GM18502 (cell line): ENCODE measurements around the gene PRKACA.

Experiments
- ATAC-seq: cut with Tn5 transposase; IDR thresholded peaks from one replicate; pipeline ENCODE4 v1.9.1; 2021; ENCODE audit warnings: mild to moderate bottlenecking; ENCODE audit not compliant: unreplicated experiment, poor library complexity

Gene PRKACA

DNA sequence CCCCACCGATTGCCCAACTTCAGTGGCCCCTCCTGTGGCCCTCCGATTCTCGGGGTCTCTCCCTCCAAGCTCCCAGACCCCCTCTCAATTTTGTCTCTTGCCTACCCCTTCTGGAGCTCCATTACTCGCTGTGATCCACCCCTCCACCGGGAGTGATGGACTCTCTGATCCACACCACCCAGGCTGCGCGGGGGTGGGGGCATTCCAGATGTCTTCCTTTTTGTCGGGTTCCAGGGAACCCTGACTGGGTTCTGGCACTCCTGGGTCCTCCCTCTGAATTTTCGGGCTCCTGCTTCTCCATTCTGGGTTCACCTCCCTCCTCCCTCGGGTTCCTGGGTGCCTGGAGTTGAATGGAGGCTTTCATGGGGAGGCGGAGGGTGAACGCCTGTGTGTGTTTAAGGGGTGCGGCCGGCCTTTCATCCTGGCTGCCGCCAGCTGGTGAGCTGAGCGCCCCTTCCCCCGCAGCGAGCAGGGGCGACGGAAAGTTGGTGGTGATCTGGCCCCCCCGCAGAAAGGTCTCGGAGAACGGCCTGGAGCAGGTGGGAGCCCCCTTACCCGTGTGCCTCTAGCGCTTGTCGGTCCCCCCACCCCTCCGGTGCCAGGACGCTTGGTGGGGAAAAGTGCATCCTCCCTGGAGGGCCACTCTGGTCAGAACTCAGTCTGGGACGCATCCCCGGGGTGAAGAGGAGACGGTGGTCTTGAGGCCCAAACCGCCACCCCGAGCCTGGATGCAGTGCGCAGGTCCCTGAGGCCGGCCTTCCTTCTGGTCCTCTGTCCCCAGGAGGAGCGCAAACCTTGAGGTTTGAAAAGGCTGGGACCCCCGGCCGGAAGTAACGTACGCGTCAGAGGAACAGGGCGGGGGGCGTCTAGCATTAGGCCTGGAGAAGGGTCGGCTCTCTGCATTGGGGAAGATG, 43.4 kb downstream of the PRKACA start:
- ATAC-seq, result no peak

DNA sequence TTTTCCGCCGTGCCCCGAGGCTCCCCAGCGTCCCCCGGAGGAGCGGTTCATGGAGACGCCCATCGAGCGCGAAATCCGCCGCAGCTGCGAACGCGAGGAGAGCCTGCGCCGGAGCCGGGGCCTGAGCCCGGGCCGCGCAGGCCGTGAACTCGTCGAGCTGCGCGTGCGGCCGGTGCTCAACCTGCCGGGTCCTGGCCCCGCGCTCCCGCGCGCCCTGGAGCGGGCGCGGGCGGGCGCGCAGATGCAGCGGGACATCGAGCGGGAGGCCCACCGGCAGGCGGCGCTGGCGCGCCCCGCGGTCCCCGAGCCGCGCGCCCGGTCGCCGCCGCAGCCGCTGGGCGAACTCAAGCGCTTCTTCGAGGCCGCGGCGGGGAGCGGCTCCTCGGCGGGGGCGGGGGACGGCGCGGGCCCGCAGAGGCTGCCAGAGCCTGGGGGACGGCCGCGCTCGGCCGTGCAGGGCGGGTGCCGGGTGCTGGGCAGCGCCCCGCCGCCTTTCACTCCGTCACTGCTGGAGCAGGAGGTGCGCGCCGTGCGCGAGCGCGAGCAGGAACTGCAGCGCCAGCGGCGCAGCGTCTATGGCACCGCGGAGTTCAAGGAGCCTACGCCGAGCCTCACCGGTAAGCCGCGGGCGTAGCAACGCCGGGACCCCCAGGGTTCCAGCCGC, 44.2 kb downstream of the PRKACA start:
- peak; percentile 55 for ATAC-seq

DNA sequence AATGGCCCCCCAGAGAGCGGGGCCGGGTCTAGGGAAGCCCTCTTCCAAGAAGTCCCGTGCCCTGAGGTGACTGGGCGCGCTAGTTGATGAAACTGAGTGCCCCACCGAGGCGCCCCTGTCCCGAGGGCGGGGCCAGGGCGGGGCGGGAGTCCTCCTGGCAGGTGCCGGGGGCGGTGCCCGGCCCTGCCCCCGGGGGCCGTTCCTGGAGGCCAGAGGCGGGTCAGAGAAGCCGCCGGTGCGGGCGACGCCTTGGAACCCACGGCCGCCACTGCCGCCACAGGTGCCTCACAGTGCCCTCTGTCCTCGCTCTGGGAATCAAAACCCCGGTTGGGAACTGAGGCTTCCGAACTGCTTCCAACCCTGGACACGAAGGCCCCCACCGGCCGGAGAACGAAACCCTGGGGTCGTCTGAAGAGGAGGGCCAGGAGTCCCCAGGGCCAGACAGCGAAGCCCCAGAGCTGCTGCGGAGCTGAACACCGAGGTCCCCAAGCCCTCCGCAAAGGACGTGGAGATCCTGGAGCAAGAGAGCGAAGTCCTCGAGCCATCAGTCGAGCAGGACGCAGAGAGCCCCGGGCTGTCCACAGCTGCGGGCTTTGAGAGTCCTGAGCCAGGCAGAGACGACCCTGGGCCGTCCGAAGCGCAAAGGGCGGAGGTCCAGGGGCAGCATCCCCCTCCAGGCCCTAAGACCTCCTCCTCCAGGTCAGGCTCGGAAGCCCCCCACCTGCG, 44.9 kb downstream of the PRKACA start, which contains the start of gene MISP3:
Gene MISP3, plus strand, starts transcription at position 252 of the 726 bp plus-strand sequence. CDS start 524 bp downstream, outside the sequence.
- ATAC-seq, result no peak

DNA sequence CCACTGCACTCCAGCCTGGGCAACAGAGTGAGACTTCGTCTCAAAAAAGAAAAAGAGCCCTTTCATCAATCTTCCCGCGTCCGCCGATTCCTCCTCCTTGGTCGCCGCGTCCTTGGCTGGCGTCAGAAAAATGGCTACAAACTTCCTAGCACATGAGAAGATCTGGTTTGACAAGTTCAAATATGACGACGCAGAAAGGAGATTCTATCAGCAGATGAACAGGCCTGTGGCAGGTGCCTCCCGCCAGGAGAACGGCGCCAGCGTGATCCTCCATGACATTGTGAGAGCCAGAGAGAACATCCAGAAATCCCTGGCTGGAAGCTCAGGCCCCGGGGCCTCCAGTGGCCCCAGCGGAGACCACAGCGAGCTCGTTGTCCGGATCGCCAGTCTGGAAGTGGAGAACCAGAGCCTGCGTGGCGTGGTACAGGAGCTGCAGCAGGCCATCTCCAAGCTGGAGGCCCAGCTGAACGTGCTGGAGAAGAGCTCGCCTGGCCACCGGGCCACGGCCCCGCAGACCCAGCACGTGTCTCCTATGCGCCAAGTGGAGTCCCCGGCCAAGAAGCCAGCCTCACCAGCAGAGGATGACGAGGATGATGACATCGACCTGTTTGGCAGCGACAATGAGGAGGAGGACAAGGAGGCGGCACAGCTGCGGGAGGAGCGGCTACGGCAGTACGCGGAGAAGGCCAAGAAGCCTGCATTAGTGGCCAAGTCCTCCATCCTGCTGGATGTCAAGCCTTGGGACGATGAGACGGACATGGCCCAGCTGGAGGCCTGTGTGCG, 47.1 kb downstream of the PRKACA start:
- ATAC-seq, result no peak

DNA sequence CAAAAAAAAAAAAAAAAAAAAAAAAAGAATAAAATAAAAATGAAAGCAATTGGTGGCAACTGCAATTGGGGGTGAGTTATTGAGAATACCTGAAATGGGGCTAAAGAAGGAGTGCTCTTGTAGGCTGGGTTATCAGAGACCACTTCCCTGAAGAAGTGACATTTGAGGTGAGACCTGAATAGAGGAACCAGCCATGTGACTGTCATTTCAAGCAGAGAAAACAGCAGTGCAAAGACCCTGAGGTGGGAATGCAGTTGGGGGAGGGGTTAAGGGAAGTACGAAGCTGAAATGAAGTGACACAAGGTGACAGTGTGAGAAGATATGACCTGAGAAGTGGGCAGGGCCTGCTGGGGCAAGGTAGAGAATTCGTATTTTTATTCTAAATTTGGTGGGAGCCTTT, 51.4 kb downstream of the PRKACA start:
- no peak for ATAC-seq

DNA sequence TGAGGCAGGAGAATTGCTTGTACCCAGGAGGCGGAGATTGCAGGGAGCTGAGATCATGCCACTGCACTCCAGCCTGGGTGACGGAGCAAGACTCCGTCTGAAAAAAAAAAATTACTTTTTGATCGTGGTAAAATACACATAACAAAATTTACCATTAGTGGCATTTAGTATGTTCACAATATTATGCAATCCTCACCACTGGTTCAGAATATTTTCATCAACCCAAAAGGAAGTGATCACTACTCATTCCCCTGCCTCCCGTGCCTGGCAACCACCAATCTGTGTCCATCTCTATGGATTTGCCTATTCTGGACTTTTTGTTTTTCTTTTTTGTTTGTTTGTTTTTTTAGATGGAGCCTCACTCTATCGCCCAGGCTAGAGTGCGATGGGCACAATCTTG, 54.5 kb downstream of the PRKACA start:
- no peak for ATAC-seq

DNA sequence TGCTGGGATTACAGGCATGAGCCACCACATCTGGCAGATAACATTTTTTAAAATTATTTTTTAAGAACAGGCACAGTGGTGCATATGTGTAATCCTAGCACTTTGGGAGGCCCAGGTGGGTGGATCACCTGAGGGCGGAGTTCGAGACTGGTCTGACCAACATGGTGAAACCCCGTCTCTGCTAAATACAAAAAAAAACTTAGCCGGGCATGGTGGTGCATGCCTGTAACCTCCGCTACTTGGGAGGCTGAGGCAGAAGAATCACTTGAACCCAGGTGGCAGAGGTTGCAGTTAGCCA, 55.1 kb downstream of the PRKACA start:
- no peak for ATAC-seq

DNA sequence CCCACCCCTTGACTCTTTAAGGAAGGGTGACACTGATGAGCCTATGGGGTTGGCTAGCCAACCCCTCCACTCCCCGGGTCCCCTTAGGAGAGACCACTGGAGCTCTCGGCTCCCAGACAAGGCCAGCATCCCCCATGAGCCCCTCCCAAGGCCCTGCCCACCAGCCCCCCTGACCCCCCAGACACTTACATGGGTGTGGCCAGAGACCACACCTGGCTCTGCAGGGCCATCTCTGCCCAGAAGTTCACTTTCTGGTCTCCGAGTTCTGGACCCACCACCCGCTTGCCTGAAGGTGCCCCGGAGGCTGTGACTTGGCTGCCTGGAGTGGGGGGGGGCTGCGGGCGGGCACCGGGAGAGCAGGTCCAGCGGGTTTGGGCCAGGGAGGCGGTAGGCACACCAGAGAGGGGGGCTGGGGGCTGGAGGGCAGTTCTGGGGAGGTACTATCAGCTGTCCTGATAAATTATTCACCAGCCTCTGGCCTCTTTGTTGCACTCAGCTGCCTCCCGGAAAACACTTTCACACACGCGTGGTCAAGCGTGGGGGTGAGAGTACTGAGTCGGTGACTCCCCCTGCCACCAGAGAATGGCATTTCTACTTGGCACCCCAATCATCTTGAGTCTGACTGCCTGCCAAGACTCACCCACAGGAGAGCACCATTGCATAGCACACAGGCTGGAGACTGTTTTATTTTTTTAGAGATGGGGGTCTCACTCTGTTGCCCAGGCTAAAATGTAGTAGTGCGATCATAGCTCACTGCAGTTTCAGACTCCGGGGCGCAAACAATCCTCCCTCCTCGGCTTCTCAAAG, 55.6 kb downstream of the PRKACA start, which contains the start of gene PALM3:
Gene PALM3, minus strand, starts transcription at position 326 of the 807 bp plus-strand sequence. Its CDS starts 96 bp downstream, at position 230.
- ATAC-seq, result no peak

DNA sequence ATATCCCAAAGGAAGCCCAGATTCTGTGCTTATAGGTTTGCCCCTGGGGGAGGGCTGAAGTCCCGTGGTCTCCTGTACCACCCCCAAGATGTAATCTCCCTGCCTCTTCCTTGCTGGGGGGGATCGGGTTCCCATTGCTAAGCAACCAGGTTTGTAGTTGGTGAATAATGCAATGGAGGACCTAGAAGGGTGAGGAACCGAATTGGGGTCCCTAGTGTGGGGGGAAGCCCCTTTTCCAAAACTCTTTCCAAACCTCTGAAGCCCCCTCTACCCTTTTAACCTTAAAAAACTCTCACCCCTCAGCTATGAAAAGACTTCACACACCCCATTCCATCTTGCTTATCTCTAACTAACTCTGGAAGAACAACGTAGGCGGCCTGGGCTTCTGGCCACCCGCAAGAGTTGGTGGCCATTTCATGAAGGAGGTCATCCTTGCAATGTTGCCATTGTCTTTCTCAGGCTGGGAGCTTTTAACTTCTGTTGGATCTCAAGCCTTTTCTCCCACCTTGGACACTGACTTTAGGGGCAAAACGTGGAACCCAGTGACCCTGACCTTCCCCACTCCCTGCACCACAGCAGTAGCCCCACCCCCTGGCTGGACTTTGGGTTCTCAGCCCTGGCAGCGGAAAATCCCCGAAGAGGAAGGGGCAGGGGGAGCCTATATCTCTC, 56.3 kb downstream of the PRKACA start:
- no peak for ATAC-seq

DNA sequence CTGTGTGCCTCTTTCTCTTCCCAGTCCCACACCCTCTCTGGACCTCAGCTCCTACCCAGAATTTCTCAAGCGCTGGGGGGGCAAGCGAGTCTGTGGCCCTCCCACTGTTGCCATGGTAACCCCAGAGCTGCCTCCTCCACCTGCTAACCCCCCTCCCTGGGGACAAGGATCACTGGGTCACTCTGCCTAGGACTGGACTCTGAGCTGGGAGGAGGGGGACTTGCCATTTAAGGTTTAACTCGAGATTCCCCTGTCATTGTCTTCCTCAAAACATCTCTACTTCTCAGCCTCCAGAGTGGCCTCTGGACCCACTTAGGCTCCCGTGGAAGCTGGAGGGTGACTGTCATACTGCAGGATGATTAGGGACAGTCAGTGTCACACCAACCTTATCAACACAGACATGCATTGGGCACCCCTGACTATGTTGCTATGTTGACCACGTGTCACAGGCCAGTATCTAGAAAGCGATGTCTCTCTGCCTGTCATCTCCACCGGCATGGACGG, 57.9 kb downstream of the PRKACA start:
- ATAC-seq, result no peak

DNA sequence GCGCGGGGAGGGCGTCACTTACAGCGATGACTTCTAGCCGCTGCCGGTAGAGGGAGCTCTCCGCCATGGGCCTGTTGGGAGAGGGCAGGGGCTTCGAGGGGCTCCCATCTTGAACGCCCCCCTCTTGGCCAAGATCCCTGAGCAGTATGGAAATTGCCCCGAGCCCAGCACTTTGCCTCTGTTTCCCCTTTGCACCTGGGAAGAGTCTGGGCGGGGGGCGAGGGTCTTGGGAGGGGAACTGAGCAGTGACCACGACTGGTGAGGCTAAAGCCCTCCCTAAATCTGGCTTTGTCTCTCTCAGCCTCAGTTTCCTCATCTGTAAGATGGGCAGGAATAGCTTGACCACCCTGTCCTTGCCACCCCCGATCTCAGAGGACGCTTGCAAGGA, 58.5 kb downstream of the PRKACA start:
- no peak for ATAC-seq

DNA sequence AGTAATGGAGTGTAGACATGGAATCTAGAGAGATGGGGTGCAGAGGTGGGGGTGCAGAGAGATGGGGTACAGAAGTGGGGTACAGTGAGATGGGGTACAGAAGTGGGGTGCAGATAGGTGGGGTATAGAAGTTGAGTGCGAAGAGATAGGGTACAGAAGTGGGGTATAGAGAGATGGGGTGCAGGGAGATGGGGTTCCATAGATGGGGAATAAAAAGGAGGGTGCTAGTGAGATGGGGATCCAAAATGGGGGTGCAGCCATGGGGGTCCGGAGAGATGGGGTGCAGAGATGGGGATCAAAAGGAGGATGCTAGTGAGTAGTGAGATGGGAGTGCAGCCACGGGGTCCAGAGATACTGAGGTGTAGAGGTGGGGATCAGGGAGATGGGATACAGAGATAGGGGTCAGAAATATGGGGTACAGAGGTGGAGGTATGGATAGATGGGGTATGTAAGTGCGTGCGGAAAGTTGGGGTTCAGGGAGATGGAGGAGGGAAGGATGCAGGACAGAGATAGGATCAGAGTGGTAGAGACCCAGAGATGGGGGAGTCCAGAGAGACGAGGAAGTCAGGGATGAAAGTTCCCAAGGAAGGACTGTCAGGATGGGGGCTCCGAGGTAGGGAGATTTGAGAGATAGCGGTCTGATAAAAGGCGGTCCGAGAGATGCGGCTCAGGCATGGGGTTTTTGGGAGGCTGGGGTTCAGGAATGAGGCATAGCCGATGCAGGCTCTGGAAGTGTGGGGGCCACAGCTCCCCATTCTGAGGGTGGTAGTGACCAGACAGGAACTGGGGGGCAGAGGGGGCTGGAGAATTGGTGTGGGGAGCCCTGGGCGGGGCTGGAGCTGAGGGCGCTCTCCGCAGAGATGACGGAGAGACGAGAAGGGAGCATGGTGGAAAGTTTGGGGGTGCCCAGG, 59.1 kb downstream of the PRKACA start:
- no peak for ATAC-seq

DNA sequence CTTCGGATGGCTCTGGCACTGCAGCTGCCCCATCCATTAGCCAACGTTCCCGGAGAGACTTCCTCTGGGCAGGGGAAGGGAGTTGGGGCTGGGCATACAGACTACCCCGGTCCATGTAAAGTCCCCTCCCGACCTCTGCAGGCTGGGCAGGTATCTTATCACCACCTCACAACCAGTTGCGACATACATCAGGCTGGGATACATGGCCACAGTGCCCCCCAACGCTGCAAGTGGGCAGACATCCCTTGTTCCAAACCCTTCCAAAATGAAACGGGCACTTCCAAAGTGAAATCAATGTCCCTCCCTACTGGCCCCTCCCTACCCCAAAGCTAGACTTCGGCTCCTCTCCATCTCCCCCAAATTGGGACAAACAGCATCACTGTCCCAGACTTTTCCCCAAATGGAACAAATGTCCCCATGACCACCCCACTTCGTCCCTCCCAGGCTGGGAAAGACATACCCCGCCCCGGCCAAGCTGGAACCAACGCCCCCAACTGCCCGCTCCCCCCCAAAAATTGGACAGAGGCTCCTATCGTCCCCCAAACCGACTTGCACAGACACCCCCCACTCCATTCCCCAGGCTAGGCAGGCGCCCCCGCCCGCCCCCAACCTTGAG, 60.7 kb downstream of the PRKACA start:
- ATAC-seq, result no peak

DNA sequence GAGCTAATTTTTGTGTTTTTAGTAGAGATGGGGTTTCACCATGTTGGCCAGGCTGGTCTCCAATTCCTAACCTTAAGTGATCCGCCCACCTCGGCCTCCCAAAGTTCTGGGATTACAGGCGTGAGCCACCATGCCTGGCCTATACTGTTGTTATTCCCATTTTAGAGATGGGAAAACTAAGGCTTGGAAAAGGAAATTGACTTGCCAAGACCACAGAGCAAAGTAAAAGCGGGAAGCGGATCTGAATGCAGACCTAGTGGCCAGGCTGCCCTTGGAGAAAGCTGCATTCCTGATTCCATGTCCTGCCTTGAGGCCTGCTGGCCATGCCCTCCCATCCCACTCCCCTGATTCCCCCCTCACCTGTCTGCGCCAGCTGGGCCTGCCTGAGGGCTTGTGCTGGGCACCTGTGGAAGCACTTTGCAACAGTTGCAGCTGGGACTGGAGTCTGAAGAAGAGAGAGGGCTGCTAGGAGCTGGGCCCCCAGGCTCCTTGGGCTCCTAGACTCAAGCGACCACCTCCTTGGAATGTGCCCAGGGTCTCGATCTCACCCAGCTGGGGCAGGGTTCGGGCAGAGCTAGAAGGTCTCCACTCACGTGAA, 61.4 kb downstream of the PRKACA start:
- no peak for ATAC-seq

DNA sequence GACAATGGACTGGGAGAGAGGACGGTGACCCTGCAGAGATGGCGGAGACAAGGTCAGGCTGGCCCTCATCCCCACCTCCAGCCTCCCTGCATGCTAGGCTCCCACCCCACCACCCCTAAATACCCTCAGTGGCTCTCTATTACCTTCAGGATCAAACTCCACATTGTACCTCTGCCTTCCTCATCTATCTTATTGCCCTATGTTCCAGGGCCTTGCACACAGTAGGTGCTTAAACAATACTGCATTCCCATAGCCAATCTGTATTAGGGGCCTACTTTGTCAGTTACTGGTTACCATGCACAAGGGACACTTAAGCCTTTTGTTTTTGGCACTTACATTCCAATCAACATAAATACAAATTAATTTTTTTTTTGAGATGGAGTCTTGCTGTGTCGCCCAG, 62.2 kb downstream of the PRKACA start:
- ATAC-seq, result no peak

DNA sequence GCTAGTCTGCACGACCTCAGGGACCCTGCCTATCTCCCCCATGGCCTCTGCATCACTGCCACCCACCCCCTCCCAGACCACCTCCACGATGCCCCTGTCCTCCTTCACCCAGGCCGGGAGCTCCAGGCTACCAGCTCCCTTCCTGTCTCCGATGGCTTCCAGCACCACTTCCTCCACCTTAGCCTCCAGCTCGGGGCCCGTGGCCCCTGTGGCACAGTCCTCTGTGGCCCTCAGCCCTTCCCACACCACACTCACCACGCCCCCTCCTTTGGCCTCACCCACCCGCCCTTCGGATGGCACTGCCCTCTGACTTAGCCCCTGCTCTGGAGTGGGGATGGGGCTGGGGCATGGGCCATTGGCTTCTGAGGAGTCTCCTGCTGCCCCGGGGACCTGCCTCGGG, 62.8 kb downstream of the PRKACA start:
- ATAC-seq, result no peak

DNA sequence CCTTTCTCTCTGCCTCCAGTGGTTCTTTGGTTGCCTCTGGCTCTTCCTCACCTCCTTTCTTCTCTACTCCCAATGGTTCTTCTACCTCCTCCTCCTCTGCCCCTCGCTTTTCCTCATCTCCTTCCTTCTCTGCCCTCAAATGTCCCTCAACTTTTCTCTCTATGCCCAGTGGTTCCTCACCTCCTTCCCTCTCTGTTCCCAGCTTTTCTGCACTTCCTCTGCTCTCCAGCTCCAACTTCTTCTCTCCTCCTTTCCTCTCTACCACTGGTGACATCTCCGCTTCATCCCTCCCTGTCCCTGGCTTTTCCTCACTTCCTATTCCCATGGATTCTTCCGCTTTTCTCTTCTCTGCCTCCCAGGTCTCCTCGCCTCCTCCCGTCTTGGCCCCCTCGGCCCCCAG, 63.5 kb downstream of the PRKACA start:
- ATAC-seq, result no peak
